ENCODE data around the gene MINDY1.

The MINDY1 gene, protein sequence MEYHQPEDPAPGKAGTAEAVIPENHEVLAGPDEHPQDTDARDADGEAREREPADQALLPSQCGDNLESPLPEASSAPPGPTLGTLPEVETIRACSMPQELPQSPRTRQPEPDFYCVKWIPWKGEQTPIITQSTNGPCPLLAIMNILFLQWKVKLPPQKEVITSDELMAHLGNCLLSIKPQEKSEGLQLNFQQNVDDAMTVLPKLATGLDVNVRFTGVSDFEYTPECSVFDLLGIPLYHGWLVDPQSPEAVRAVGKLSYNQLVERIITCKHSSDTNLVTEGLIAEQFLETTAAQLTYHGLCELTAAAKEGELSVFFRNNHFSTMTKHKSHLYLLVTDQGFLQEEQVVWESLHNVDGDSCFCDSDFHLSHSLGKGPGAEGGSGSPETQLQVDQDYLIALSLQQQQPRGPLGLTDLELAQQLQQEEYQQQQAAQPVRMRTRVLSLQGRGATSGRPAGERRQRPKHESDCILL

DNA sequence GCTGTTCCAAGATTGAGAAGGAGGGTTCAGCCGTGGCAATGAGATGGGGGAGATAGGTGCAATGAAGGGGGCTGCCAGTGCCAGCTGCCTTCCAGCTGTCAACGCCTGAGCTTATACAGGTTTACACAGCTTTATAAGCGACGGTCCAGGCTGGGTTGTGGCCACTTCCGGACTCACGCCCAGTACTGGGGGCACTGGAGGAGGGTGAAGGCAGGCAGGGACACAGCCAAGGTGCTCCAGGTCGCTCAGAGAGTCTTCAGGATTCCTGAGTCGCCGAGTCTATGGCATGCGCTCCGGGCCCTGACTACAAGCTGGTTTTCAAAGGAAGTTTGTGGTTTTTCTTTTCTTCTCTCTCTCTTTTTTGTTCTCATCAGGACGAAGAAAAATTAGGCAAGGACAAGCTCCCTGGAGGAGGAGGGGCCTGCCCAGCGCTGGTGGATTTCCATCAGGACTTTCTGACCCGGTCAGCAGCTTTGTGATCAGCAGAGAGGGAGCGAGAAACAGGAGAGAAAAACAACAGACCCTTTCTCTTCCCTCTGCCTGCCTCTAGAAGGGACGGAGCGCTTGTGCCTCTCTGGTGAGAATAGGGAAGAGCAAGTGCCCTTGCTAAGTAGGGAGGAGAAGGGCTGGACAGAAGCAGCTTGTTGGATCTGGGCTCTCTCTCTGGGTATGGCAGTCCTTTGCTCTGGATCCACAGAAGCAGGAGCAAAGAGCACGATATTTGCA lies at the start of gene MINDY1:
TSS of gene MINDY1 (minus strand) at position 576 of the 726 bp plus-strand sequence. CDS start 4,285 bp downstream, outside the sequence.
- H3K4me1 ChIP-seq (ENCODE audit: control insufficient read depth, insufficient read depth, low read length), result peaks cover 35% of the 10 kb centered on the region

DNA sequence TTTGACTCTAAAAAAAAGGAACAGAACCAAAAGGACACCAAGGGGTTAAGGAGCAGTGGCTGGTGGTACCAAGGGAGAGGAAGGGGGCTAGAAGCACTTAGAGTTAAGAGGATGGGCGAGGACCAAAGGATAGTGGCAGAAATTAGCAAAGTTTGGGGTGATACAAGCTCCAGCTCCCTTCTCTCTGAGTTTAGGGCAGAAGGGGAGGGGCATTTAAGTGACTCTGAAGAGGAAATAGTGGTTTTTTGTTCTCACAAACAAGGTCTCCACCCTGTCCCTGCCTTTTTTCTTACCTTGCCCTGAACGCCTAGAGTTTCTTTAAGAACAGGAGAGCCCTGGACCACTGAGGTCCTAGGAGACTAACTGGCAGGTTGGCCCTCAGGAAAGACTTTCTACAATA lies 49.4 kb upstream of the MINDY1 start:
- Histone ChIP-seq H3K4me3 (ENCODE audit: low read length) (peak overlapping the region; percentile 14), H3K36me3 (ENCODE audit: control insufficient read depth, insufficient read depth, low read length) (peaks cover 16% of the 10 kb centered on the region)

More for the DNA sequence above, at the start of gene MINDY1:
- H3K9me3 ChIP-seq (ENCODE audit: control insufficient read depth, low read length), result no peaks in the 10 kb centered on the region
- peaks cover 6% of the 10 kb centered on the region for H3K36me3 ChIP-seq (ENCODE audit: control insufficient read depth, insufficient read depth, low read length)
- H3K9ac ChIP-seq (ENCODE audit: low read length), result peak within 1 kb of the TSS; percentile 90
- H3K27me3 ChIP-seq (ENCODE audit: control insufficient read depth, insufficient read depth, low read length), result no peaks in the 10 kb centered on the region
- H3K4me3 ChIP-seq (ENCODE audit: low read length), result peak within 1 kb of the TSS; percentile 66

GRCh38 chr1:151055581-151055980 lies 48.9 kb upstream of the MINDY1 start:
- Histone ChIP-seq H3K27me3 (ENCODE audit: control insufficient read depth, insufficient read depth, low read length) (no peaks in the 10 kb centered on the region), H3K9me3 (ENCODE audit: control insufficient read depth, low read length) (no peaks in the 10 kb centered on the region), H3K4me3 (ENCODE audit: low read length) (no peak overlapping the region), H3K9ac (ENCODE audit: low read length) (peak overlapping the region; percentile 64), H3K4me1 (ENCODE audit: control insufficient read depth, insufficient read depth, low read length) (peaks cover 55% of the 10 kb centered on the region), H3K36me3 (ENCODE audit: control insufficient read depth, insufficient read depth, low read length) (peaks cover 16% of the 10 kb centered on the region)

More for the DNA sequence above, 49.4 kb upstream of the MINDY1 start:
- Histone ChIP-seq H3K9me3 (ENCODE audit: control insufficient read depth, low read length) (no peaks in the 10 kb centered on the region), H3K27me3 (ENCODE audit: control insufficient read depth, insufficient read depth, low read length) (no peaks in the 10 kb centered on the region), H3K9ac (ENCODE audit: low read length) (peak overlapping the region; percentile 64), H3K4me1 (ENCODE audit: control insufficient read depth, insufficient read depth, low read length) (peaks cover 52% of the 10 kb centered on the region)

- Histone ChIP-seq H3K36me3 (ENCODE audit: control insufficient read depth, insufficient read depth, low read length) (peaks cover 16% of the 10 kb centered on the region), H3K9me3 (ENCODE audit: control insufficient read depth, low read length) (no peaks in the 10 kb centered on the region), H3K4me3 (ENCODE audit: low read length) (no peak overlapping the region), H3K9ac (ENCODE audit: low read length) (peak overlapping the region; percentile 64), H3K27me3 (ENCODE audit: control insufficient read depth, insufficient read depth, low read length) (no peaks in the 10 kb centered on the region), H3K4me1 (ENCODE audit: control insufficient read depth, insufficient read depth, low read length) (peaks cover 55% of the 10 kb centered on the region)
Measured at GRCh38 chr1:151054971-151055547, 48.4 kb upstream of the MINDY1 start.

GRCh38 chr1:151051356-151052009 lies 44.8 kb upstream of the MINDY1 start:
- H3K4me1 ChIP-seq (ENCODE audit: control insufficient read depth, insufficient read depth, low read length), result peaks cover 47% of the 10 kb centered on the region
- no peaks in the 10 kb centered on the region for H3K9me3 ChIP-seq (ENCODE audit: control insufficient read depth, low read length)
- H3K27me3 ChIP-seq (ENCODE audit: control insufficient read depth, insufficient read depth, low read length), result no peaks in the 10 kb centered on the region
- no peak overlapping the region for H3K9ac ChIP-seq (ENCODE audit: low read length)
- peaks cover 16% of the 10 kb centered on the region for H3K36me3 ChIP-seq (ENCODE audit: control insufficient read depth, insufficient read depth, low read length)
- H3K4me3 ChIP-seq (ENCODE audit: low read length), result no peak overlapping the region

GRCh38 chr1:151050051-151050688 lies 43.5 kb upstream of the MINDY1 start:
- Histone ChIP-seq H3K36me3 (ENCODE audit: control insufficient read depth, insufficient read depth, low read length) (peaks cover 12% of the 10 kb centered on the region), H3K4me1 (ENCODE audit: control insufficient read depth, insufficient read depth, low read length) (peaks cover 34% of the 10 kb centered on the region), H3K9ac (ENCODE audit: low read length) (no peak overlapping the region), H3K27me3 (ENCODE audit: control insufficient read depth, insufficient read depth, low read length) (no peaks in the 10 kb centered on the region), H3K9me3 (ENCODE audit: control insufficient read depth, low read length) (no peaks in the 10 kb centered on the region), H3K4me3 (ENCODE audit: low read length) (no peak overlapping the region)

- Histone ChIP-seq H3K4me3 (ENCODE audit: low read length) (no peak overlapping the region), H3K9me3 (ENCODE audit: control insufficient read depth, low read length) (no peaks in the 10 kb centered on the region), H3K4me1 (ENCODE audit: control insufficient read depth, insufficient read depth, low read length) (peaks cover 27% of the 10 kb centered on the region), H3K9ac (ENCODE audit: low read length) (no peak overlapping the region), H3K36me3 (ENCODE audit: control insufficient read depth, insufficient read depth, low read length) (peaks cover 6% of the 10 kb centered on the region), H3K27me3 (ENCODE audit: control insufficient read depth, insufficient read depth, low read length) (no peaks in the 10 kb centered on the region)
Measured at GRCh38 chr1:151049458-151049857, 42.8 kb upstream of the MINDY1 start.

GRCh38 chr1:151048645-151049032 lies 41.9 kb upstream of the MINDY1 start:
- H3K9me3 ChIP-seq (ENCODE audit: control insufficient read depth, low read length), result no peaks in the 10 kb centered on the region
- no peaks in the 10 kb centered on the region for H3K36me3 ChIP-seq (ENCODE audit: control insufficient read depth, insufficient read depth, low read length)
- peaks cover 20% of the 10 kb centered on the region for H3K4me1 ChIP-seq (ENCODE audit: control insufficient read depth, insufficient read depth, low read length)
- H3K27me3 ChIP-seq (ENCODE audit: control insufficient read depth, insufficient read depth, low read length), result no peaks in the 10 kb centered on the region
- H3K4me3 ChIP-seq (ENCODE audit: low read length), result peak overlapping the region; percentile 86
- H3K9ac ChIP-seq (ENCODE audit: low read length), result peak overlapping the region; percentile 92

GRCh38 chr1:151047925-151048644 lies 41.4 kb upstream of the MINDY1 start:
- Histone ChIP-seq H3K4me3 (ENCODE audit: low read length) (peak overlapping the region; percentile 86), H3K9me3 (ENCODE audit: control insufficient read depth, low read length) (no peaks in the 10 kb centered on the region), H3K27me3 (ENCODE audit: control insufficient read depth, insufficient read depth, low read length) (no peaks in the 10 kb centered on the region), H3K36me3 (ENCODE audit: control insufficient read depth, insufficient read depth, low read length) (no peaks in the 10 kb centered on the region), H3K9ac (ENCODE audit: low read length) (peak overlapping the region; percentile 92), H3K4me1 (ENCODE audit: control insufficient read depth, insufficient read depth, low read length) (peaks cover 20% of the 10 kb centered on the region)

GRCh38 chr1:151047591-151047924 lies 40.9 kb upstream of the MINDY1 start, which contains the start of gene C1orf56:
Gene C1orf56 (plus strand): TSS chr1:151047751. CDS start chr1:151047848, 97 bp downstream.
- Histone ChIP-seq H3K4me1 (ENCODE audit: control insufficient read depth, insufficient read depth, low read length) (peaks cover 20% of the 10 kb centered on the region), H3K9ac (ENCODE audit: low read length) (peak within 1 kb of the TSS; percentile 92), H3K36me3 (ENCODE audit: control insufficient read depth, insufficient read depth, low read length) (no peaks in the 10 kb centered on the region), H3K27me3 (ENCODE audit: control insufficient read depth, insufficient read depth, low read length) (no peaks in the 10 kb centered on the region), H3K9me3 (ENCODE audit: control insufficient read depth, low read length) (no peaks in the 10 kb centered on the region), H3K4me3 (ENCODE audit: low read length) (peak within 1 kb of the TSS; percentile 86)

DNA sequence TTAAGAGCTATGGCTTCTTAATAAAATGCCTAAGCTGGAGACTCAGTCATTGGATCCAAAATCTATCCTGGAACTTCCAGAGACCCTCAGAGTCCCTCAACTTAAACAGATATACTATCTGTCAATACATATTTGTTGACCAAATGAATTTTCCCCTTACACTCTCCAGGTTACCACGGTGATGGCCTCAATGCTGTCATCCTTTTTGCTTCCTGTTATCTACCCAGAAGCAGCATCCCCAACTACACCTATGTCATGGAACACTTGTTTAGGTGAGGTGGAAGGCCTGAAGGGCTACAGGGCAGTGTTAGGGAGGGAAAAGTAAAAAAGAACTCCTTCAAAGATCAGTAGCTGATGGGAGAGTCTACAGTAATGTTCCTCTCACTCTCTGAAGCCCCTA lies 36.5 kb upstream of the MINDY1 start:
- Histone ChIP-seq H3K4me3 (ENCODE audit: low read length) (no peak overlapping the region), H3K36me3 (ENCODE audit: control insufficient read depth, insufficient read depth, low read length) (no peaks in the 10 kb centered on the region), H3K27me3 (ENCODE audit: control insufficient read depth, insufficient read depth, low read length) (no peaks in the 10 kb centered on the region), H3K9ac (ENCODE audit: low read length) (no peak overlapping the region), H3K4me1 (ENCODE audit: control insufficient read depth, insufficient read depth, low read length) (peaks cover 7% of the 10 kb centered on the region), H3K9me3 (ENCODE audit: control insufficient read depth, low read length) (no peaks in the 10 kb centered on the region)

Measured in mucosa of stomach (tissue), 1 donor.